Psoas muscle (tissue), 8 donors: ENCODE results near the gene PAIP2. TPM values are rescaled to one million over a fixed set of nuclear protein-coding genes. Genes with fewer than 3 reads are reported as not detected.
A peak's percentile ranks its signal among the peaks of the same experiment; 100 is the strongest.

Experiments used
- ATAC-seq, 4 donors: fragments of 200-7000 bp; cut with Tn5 transposase; one replicate each; pipeline ENCODE4 v1.9.1; 2020; ENCODE audit warnings: moderate library complexity in 3 of 4, mild to moderate bottlenecking in 2 of 4
- DNase-seq, 2 donors: peaks; one replicate each; pipeline ENCODE4 v3.0.0-alpha.2; 2020
- H3K27ac ChIP-seq: fragments of 200-600 bp; one replicate; pipeline ENCODE4 v1.8.0; 2022
- H3K27me3 ChIP-seq, 3 donors: fragments of 200-600 bp in 1 of 3; one replicate each; pipeline versions ENCODE4 v1.6.1 to v1.8.0; 2013 to 2022; ENCODE audit warnings: low read length in 2 of 3, mild to moderate bottlenecking in 2 of 3, moderate library complexity in 1 of 3; ENCODE audit not compliant: insufficient read depth in 3 of 3
- H3K36me3 ChIP-seq, 2 donors: fragments of 200-600 bp in 1 of 2; one replicate each; pipeline versions ENCODE4 v1.6.1 to v1.8.0; 2013 to 2022; ENCODE audit warnings: low read depth in 1 of 2, mild to moderate bottlenecking in 1 of 2, moderate library complexity in 1 of 2; ENCODE audit not compliant: insufficient read depth in 1 of 2
- H3K4me1 ChIP-seq: fragments of 200-600 bp; one replicate; pipeline ENCODE4 v1.8.0; 2022
- H3K4me3 ChIP-seq: fragments of 200-600 bp; one replicate; pipeline ENCODE4 v1.8.0; 2022; ENCODE audit warnings: mild to moderate bottlenecking
- H3K9me3 ChIP-seq: fragments of 200-600 bp; one replicate; pipeline ENCODE4 v1.8.0; 2022
- WGBS, 3 donors: extraction: QIAGEN DNeasy Blood & Tissue Kit; methylation state at CpG; one replicate each; pipeline versions ENCODE4 v1.1.6 to v1.1.7; 2013; 5-methylcytosine and 5-hydroxymethylcytosine counted together
- intact Hi-C, 2 donors: fragments of 100-400 bp; cut with DNase I; formaldehyde crosslinking; loops; one replicate each; pipeline versions ENCODE4 v1.11.0 to v1.14.2; 2022
- polyA plus RNA-seq, 3 donors: library from polyadenylated mRNA; stranded (reverse); fragments of 200-250 nt; gene quantifications; one replicate each; pipeline ENCODE4 v1.2.3, GENCODE V29; 2013
- total RNA-seq, 4 donors: library from RNA; stranded (reverse); fragmentation: NEBNext Ultra II Directional in 2 of 4; extraction: Animal tissue kit (Norgen Biotek cat#: 25700) in 2 of 4; gene quantifications; one replicate each; pipeline versions ENCODE4 v1.2.1 to v1.2.4, GENCODE V29; 2021 to 2023
- TF ChIP-seq, protein P1 (sequence below): fragments of 200-600 bp; IDR thresholded peaks from one replicate; pipeline ENCODE4 v1.8.0; 2022; ENCODE audit warnings: antibody characterized with exemption
- donor health status: healthy with polysubstance abuse.
- donor health status: DM: no; HTN: no; CAD: no; lungs with moderate emphysema.
- donor health status: Bipolar disorder and iron deficiency.
- donor health status: healthy.
- donor health status: DM: yes; HTN: yes; CAD: no.
- donor health status: DM: no; HTN: no; CAD: no.
- donor health status: DM: no; HTN: no; CAD: no.
- donor health status: DM: yes; HTN: yes; CAD: no.

Gene PAIP2
- total and polyA plus RNA-seq, 7 donors = 111 to 252 (median 117) TPM

DNA sequence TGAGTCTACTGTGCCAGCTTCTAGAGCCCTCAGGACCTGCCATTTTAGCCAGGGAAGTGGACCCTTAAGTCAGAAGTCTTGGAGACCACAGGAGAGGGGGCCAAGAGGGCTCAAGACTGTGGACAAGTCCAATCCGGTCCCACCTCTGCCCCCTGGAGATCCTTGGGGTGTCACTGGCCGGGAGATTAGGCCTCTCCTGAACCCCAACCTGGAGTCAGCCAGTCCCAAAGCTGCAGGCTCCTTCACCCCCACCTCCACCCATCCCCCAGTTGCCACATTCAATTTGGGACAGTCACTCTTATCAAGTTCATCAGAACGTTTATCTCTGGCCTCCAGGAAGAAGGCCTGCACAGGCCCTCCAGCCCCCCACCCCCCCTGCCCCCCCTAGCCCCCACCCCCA, 41.2 kb downstream of the PAIP2 start:
- no peaks in the 10 kb centered on the region for H3K36me3 ChIP-seq
- no peak overlapping the region for H3K27ac ChIP-seq
- H3K4me3 ChIP-seq = no peak overlapping the region
- H3K4me1 ChIP-seq = peaks cover 2% of the 10 kb centered on the region
- TF ChIP-seq, protein P1, sequence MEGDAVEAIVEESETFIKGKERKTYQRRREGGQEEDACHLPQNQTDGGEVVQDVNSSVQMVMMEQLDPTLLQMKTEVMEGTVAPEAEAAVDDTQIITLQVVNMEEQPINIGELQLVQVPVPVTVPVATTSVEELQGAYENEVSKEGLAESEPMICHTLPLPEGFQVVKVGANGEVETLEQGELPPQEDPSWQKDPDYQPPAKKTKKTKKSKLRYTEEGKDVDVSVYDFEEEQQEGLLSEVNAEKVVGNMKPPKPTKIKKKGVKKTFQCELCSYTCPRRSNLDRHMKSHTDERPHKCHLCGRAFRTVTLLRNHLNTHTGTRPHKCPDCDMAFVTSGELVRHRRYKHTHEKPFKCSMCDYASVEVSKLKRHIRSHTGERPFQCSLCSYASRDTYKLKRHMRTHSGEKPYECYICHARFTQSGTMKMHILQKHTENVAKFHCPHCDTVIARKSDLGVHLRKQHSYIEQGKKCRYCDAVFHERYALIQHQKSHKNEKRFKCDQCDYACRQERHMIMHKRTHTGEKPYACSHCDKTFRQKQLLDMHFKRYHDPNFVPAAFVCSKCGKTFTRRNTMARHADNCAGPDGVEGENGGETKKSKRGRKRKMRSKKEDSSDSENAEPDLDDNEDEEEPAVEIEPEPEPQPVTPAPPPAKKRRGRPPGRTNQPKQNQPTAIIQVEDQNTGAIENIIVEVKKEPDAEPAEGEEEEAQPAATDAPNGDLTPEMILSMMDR = no peak
- 55 to 63% (median 59%) methylated on average over 3 of the region's 3 CpGs for WGBS, 3 donors
- H3K27me3 ChIP-seq = no peaks in the 10 kb centered on the region
- H3K9me3 ChIP-seq = no peaks in the 10 kb centered on the region
- intact Hi-C loops = no loop called here
- ATAC-seq (no peak), DNase-seq (peak in 1 of 2 donors; percentile 25)

DNA sequence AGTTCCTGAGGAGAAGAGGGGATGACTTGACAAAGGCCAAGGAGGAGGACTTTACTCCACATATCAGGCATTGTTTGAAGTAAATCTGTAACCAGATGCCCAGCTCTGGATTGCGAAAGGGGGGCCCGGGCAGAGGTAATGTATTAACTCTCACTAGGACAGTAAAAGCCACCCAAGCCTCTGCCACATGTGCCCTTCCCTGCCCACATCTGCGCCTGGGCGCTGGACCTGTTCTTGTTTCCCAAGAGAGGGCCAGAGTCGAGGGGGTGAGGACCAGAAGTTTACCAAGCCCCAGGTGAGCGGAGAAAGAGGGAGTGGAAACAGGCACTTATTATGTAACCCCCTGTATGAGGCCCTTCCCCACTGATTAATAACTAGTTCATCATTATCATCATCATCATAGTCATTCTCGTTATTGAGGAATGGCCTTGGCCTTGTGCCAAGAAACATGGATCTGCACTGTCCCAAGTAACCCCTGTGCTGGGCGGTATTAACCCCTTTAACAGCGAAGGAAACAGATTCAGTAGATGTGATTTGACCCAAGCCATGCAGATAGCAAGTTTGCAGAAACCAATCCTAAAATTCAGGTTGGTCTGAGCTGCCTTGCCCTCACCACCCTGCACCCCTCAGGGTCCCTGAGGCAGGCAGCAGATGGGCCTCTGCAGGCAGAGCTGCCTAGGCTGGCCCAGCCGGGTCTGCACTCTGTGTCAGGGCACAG, 41.8 kb downstream of the PAIP2 start, which contains the start of gene SLC23A1:
Gene SLC23A1 (minus strand): TSS at position 23 of the 718 bp plus-strand sequence. CDS start 44 bp downstream, outside the sequence.
- H3K36me3 ChIP-seq = no peaks in the 10 kb centered on the region
- H3K4me3 ChIP-seq = no peak within 1 kb of the TSS
- DNase-seq (no peak), ATAC-seq (no peak)
- H3K4me1 ChIP-seq = peaks cover 8% of the 10 kb centered on the region
- intact Hi-C loops = no loop called here
- H3K9me3 ChIP-seq = no peaks in the 10 kb centered on the region
- H3K27ac ChIP-seq = no peak within 1 kb of the TSS
- 67 to 73% (median 72%) methylated on average over 10 of the region's 10 CpGs for WGBS, 3 donors
- no peaks in the 10 kb centered on the region for H3K27me3 ChIP-seq
- TF ChIP-seq, protein P1 = no peak

DNA sequence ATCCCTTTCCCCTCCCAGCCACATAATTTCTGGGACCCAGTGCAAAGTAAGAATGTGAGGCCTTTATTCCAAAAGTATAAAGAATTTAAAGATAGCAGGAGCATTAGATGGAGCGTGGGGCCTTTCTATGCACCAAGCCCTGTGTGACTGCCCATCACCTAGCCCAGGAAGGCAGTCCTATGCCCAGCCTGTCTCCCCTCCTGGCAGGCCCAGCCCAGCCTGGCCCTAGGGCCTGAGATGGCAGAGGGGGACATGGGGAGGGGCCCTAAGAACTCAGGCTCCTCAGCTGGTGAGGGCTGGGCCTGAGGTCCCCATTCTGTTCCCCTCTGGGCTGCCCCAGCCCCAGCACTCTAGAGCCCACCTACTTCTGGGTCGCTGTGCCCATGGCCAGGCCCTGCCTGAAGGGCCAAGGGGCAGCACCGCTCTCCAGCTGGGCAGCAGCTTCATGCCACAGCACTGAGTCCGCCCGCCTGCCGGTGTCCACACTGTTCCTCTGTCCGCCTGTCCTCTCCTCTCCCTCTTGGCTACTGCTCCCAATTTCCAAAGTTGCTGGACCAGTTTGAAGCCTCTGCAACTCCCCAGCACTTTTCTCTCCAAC, 42.4 kb downstream of the PAIP2 start:
- intact Hi-C loops = no loop called here
- TF ChIP-seq, protein P1 = no peak
- H3K36me3 ChIP-seq = no peaks in the 10 kb centered on the region
- peaks cover 14% of the 10 kb centered on the region for H3K4me1 ChIP-seq
- ATAC-seq = peak in 2 of 4 donors; percentile 12 to 19
- H3K9me3 ChIP-seq = no peaks in the 10 kb centered on the region
- 76 to 84% (median 79%) methylated on average over 6 to 7 of the region's 7 CpGs for WGBS, 3 donors
- DNase-seq = no peak
- H3K27ac ChIP-seq = no peak overlapping the region
- no peaks in the 10 kb centered on the region for H3K27me3 ChIP-seq
- no peak overlapping the region for H3K4me3 ChIP-seq

DNA sequence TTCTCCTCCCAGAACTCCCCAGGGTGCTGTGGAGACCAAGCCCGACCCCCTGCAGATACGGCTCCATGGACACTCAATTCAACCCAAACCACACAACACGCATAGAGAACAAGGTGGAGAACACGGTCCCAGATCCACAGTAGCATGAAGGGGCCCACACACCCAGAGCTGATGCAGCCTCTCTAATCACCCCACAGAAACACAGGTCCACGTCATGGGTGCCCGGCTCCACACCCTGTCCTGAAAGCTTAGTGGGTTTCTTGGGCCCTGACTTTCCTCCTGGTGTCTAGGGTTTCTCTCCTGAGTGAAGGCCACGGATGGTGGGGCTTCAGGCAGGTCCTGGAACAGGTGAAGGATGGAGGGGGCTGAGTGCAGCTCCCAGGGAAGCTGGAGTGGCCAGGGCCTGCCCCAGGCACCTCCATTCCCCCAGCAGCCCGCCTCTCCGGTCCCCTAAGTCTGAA, 43.0 kb downstream of the PAIP2 start:
- peak overlapping the region; percentile 7 for H3K27ac ChIP-seq
- ATAC-seq (no peak), DNase-seq (no peak)
- no peaks in the 10 kb centered on the region for H3K27me3 ChIP-seq
- intact Hi-C loops = loop anchor here in 1 of 2 donors (5.0 kb wide), 1 partner anchor 42 kb away; the partner anchor contains the start of gene PAIP2
- 58 to 77% (median 60%) methylated on average over 9 of the region's 9 CpGs for WGBS, 3 donors
- peak overlapping the region; percentile 51 for H3K4me3 ChIP-seq
- H3K4me1 ChIP-seq = peaks cover 19% of the 10 kb centered on the region
- no peaks in the 10 kb centered on the region for H3K36me3 ChIP-seq
- TF ChIP-seq, protein P1 = no peak
- no peaks in the 10 kb centered on the region for H3K9me3 ChIP-seq
